Measurements from ENCODE around the gene NRG4. TPM values are rescaled to one million over a fixed set of nuclear protein-coding genes. Genes with fewer than 3 reads are reported as not detected.
"Not testable (repeated sequence)": the region's sequence is repeated elsewhere in the genome, so short reads cannot be mapped to it uniquely, and the experiment has no call there.

Gene NRG4
- total and polyA plus RNA-seq, 4 donors = 7.3 to 9.2 (median 8.4) TPM

- H3K27ac ChIP-seq (ENCODE audit: low read depth, low read length) = no peak overlapping the region
- no peaks in the 10 kb centered on the region for H3K36me3 ChIP-seq (ENCODE audit: control insufficient read depth, insufficient read depth, low read length)
- no CpG with 5 or more reads among the region's 1 CpG for WGBS (ENCODE audit: insufficient coverage)
- no peaks in the 10 kb centered on the region for H3K9me3 ChIP-seq (ENCODE audit: control insufficient read depth, insufficient read depth, low read length)
- H3K4me3 ChIP-seq (ENCODE audit: low read depth, low read length) = no peak overlapping the region
- no peak for DNase-seq (ENCODE audit: low read depth in 4 of 6, low spot score in 6 of 6)
- H3K4me1 ChIP-seq (ENCODE audit: control insufficient read depth, insufficient read depth, low read length) = no peaks in the 10 kb centered on the region
- H3K27me3 ChIP-seq (ENCODE audit: control insufficient read depth, insufficient read depth, low read length) = no peaks in the 10 kb centered on the region
Observed at GRCh38 chr15:75995611-75996010, 16.6 kb downstream of the NRG4 start.

- no peaks in the 10 kb centered on the region for H3K36me3 ChIP-seq (ENCODE audit: control insufficient read depth, insufficient read depth, low read length)
- H3K27me3 ChIP-seq (ENCODE audit: control insufficient read depth, insufficient read depth, low read length) = no peaks in the 10 kb centered on the region
- no peaks in the 10 kb centered on the region for H3K4me1 ChIP-seq (ENCODE audit: control insufficient read depth, insufficient read depth, low read length)
- no peak overlapping the region for H3K27ac ChIP-seq (ENCODE audit: low read depth, low read length)
- H3K4me3 ChIP-seq (ENCODE audit: low read depth, low read length) = no peak overlapping the region
- no CpG with 5 or more reads among the region's 1 CpG for WGBS (ENCODE audit: insufficient coverage)
- no peaks in the 10 kb centered on the region for H3K9me3 ChIP-seq (ENCODE audit: control insufficient read depth, insufficient read depth, low read length)
- no peak for DNase-seq (ENCODE audit: low read depth in 4 of 6, low spot score in 6 of 6)
Observed at GRCh38 chr15:75994220-75994619, 18.0 kb downstream of the NRG4 start.

GRCh38 chr15:75992897-75993296 is 19.3 kb downstream of the NRG4 start:
- Histone ChIP-seq H3K27ac (ENCODE audit: low read depth, low read length) (no peak overlapping the region), H3K4me3 (ENCODE audit: low read depth, low read length) (no peak overlapping the region), H3K9me3 (ENCODE audit: control insufficient read depth, insufficient read depth, low read length) (no peaks in the 10 kb centered on the region)

GRCh38 chr15:75989875-75990274 is 22.3 kb downstream of the NRG4 start:
- Histone ChIP-seq H3K36me3 (ENCODE audit: control insufficient read depth, insufficient read depth, low read length) (no peaks in the 10 kb centered on the region), H3K4me1 (ENCODE audit: control insufficient read depth, insufficient read depth, low read length) (no peaks in the 10 kb centered on the region), H3K27ac (ENCODE audit: low read depth, low read length) (no peak overlapping the region), H3K4me3 (ENCODE audit: low read depth, low read length) (no peak overlapping the region), H3K27me3 (ENCODE audit: control insufficient read depth, insufficient read depth, low read length) (no peaks in the 10 kb centered on the region), H3K9me3 (ENCODE audit: control insufficient read depth, insufficient read depth, low read length) (no peaks in the 10 kb centered on the region)
- DNase-seq (ENCODE audit: low read depth in 4 of 6, low spot score in 6 of 6) = no peak
- WGBS (ENCODE audit: insufficient coverage) = 83% methylated on average over 7 of the region's 7 CpGs

More at GRCh38 chr15:75992897-75993296, 19.3 kb downstream of the NRG4 start:
- no peak for DNase-seq (ENCODE audit: low read depth in 4 of 6, low spot score in 6 of 6)
- no peaks in the 10 kb centered on the region for H3K36me3 ChIP-seq (ENCODE audit: control insufficient read depth, insufficient read depth, low read length)
- H3K4me1 ChIP-seq (ENCODE audit: control insufficient read depth, insufficient read depth, low read length) = no peaks in the 10 kb centered on the region
- H3K27me3 ChIP-seq (ENCODE audit: control insufficient read depth, insufficient read depth, low read length) = no peaks in the 10 kb centered on the region

GRCh38 chr15:75989045-75989444 is 23.2 kb downstream of the NRG4 start:
- Histone ChIP-seq H3K4me3 (ENCODE audit: low read depth, low read length) (no peak overlapping the region), H3K4me1 (ENCODE audit: control insufficient read depth, insufficient read depth, low read length) (no peaks in the 10 kb centered on the region), H3K27me3 (ENCODE audit: control insufficient read depth, insufficient read depth, low read length) (no peaks in the 10 kb centered on the region), H3K36me3 (ENCODE audit: control insufficient read depth, insufficient read depth, low read length) (no peaks in the 10 kb centered on the region), H3K9me3 (ENCODE audit: control insufficient read depth, insufficient read depth, low read length) (no peaks in the 10 kb centered on the region), H3K27ac (ENCODE audit: low read depth, low read length) (no peak overlapping the region)
- no peak for DNase-seq (ENCODE audit: low read depth in 4 of 6, low spot score in 6 of 6)
- no CpG with 5 or more reads among the region's 2 CpGs for WGBS (ENCODE audit: insufficient coverage)

GRCh38 chr15:75985971-75986370 is 26.3 kb downstream of the NRG4 start:
- no peaks in the 10 kb centered on the region for H3K9me3 ChIP-seq (ENCODE audit: control insufficient read depth, insufficient read depth, low read length)
- H3K4me3 ChIP-seq (ENCODE audit: low read depth, low read length) = no peak overlapping the region
- no peaks in the 10 kb centered on the region for H3K27me3 ChIP-seq (ENCODE audit: control insufficient read depth, insufficient read depth, low read length)
- 100% methylated on average over 1 of the region's 1 CpG for WGBS (ENCODE audit: insufficient coverage)
- no peaks in the 10 kb centered on the region for H3K36me3 ChIP-seq (ENCODE audit: control insufficient read depth, insufficient read depth, low read length)
- H3K27ac ChIP-seq (ENCODE audit: low read depth, low read length) = no peak overlapping the region
- no peak for DNase-seq (ENCODE audit: low read depth in 4 of 6, low spot score in 6 of 6)
- no peaks in the 10 kb centered on the region for H3K4me1 ChIP-seq (ENCODE audit: control insufficient read depth, insufficient read depth, low read length)

- H3K27me3 ChIP-seq (ENCODE audit: control insufficient read depth, insufficient read depth, low read length); H3K27ac ChIP-seq (ENCODE audit: low read depth, low read length); H3K4me3 ChIP-seq (ENCODE audit: low read depth, low read length); H3K9me3 ChIP-seq (ENCODE audit: control insufficient read depth, insufficient read depth, low read length); H3K4me1 ChIP-seq (ENCODE audit: control insufficient read depth, insufficient read depth, low read length); DNase-seq (ENCODE audit: low read depth in 4 of 6, low spot score in 6 of 6); H3K36me3 ChIP-seq (ENCODE audit: control insufficient read depth, insufficient read depth, low read length): not testable (repeated sequence)
- WGBS (ENCODE audit: insufficient coverage) = no CpG with 5 or more reads among the region's 3 CpGs
Observed at GRCh38 chr15:75984706-75985105, 27.5 kb downstream of the NRG4 start.

GRCh38 chr15:75982468-75982867 is 29.8 kb downstream of the NRG4 start:
- Histone ChIP-seq H3K4me3 (ENCODE audit: low read depth, low read length) (no peak overlapping the region), H3K27ac (ENCODE audit: low read depth, low read length) (no peak overlapping the region), H3K4me1 (ENCODE audit: control insufficient read depth, insufficient read depth, low read length) (no peaks in the 10 kb centered on the region), H3K27me3 (ENCODE audit: control insufficient read depth, insufficient read depth, low read length) (no peaks in the 10 kb centered on the region), H3K9me3 (ENCODE audit: control insufficient read depth, insufficient read depth, low read length) (no peaks in the 10 kb centered on the region), H3K36me3 (ENCODE audit: control insufficient read depth, insufficient read depth, low read length) (no peaks in the 10 kb centered on the region)
- no peak for DNase-seq (ENCODE audit: low read depth in 4 of 6, low spot score in 6 of 6)
- 90% methylated on average over 2 of the region's 2 CpGs for WGBS (ENCODE audit: insufficient coverage)

- no peaks in the 10 kb centered on the region for H3K27me3 ChIP-seq (ENCODE audit: control insufficient read depth, insufficient read depth, low read length)
- WGBS (ENCODE audit: insufficient coverage) = no CpG with 5 or more reads among the region's 2 CpGs
- DNase-seq (ENCODE audit: low read depth in 4 of 6, low spot score in 6 of 6) = no peak
- H3K4me3 ChIP-seq (ENCODE audit: low read depth, low read length) = no peak overlapping the region
- H3K36me3 ChIP-seq (ENCODE audit: control insufficient read depth, insufficient read depth, low read length) = no peaks in the 10 kb centered on the region
- no peaks in the 10 kb centered on the region for H3K4me1 ChIP-seq (ENCODE audit: control insufficient read depth, insufficient read depth, low read length)
- H3K27ac ChIP-seq (ENCODE audit: low read depth, low read length) = no peak overlapping the region
- no peaks in the 10 kb centered on the region for H3K9me3 ChIP-seq (ENCODE audit: control insufficient read depth, insufficient read depth, low read length)
Observed at GRCh38 chr15:75981149-75981815, 30.9 kb downstream of the NRG4 start.

GRCh38 chr15:75976766-75977165 is 35.5 kb downstream of the NRG4 start:
- H3K27me3 ChIP-seq (ENCODE audit: control insufficient read depth, insufficient read depth, low read length); H3K27ac ChIP-seq (ENCODE audit: low read depth, low read length); H3K36me3 ChIP-seq (ENCODE audit: control insufficient read depth, insufficient read depth, low read length); DNase-seq (ENCODE audit: low read depth in 4 of 6, low spot score in 6 of 6); H3K4me1 ChIP-seq (ENCODE audit: control insufficient read depth, insufficient read depth, low read length); H3K9me3 ChIP-seq (ENCODE audit: control insufficient read depth, insufficient read depth, low read length); H3K4me3 ChIP-seq (ENCODE audit: low read depth, low read length): not testable (repeated sequence)
- 82% methylated on average over 1 of the region's 3 CpGs for whole genome bisulfite sequencing (ENCODE audit: insufficient coverage)

Measured in spinal cord (tissue), 10 donors.